HCEC 1CT (cell line): ENCODE results near the gene PPP6R2.

ENCODE experiments used
- DNase-seq: peaks from one replicate; pipeline ENCODE4 v3.0.0-alpha.2; 2017

The PPP6R2 gene

DNA sequence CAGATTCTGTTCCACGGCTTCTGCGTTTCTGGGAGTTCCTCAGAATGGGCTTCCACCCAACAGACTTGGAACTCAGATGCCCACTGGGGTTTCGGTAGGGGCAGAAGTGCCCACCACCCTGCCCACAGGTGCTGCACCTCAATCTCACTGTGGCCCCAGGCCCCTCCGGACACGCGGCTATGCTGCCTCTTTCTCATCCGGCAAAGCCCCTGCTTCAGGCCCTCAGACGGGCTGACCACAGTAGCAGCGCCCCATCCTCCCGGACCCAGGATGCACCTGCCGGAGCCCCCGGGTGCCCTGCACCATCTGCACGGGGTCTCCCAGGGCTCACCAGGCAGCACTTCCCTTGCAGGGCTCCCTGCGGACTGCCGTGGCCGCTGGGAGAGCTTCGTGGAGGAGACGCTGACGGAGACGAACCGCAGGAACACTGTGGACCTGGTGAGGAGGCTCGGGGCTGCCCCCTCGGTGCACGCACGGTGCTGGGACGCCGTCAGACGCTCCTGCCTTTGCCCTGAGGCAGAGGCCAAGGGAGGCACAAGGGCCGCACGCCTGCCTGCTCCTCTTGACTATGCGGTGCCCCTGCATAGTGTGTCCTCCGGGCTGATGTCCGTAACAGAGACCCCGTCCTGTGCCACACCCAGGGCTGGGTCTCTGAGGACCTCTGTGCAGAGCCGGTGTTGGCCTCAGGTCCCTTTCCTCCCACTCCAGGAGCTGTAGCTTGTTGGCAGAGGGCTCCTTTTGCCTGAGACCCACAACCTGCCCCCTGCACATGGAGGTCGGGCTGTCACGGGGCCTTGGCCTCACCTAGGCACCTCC lies 93.1 kb downstream of the PPP6R2 start:
- no peak for DNase-seq

DNA sequence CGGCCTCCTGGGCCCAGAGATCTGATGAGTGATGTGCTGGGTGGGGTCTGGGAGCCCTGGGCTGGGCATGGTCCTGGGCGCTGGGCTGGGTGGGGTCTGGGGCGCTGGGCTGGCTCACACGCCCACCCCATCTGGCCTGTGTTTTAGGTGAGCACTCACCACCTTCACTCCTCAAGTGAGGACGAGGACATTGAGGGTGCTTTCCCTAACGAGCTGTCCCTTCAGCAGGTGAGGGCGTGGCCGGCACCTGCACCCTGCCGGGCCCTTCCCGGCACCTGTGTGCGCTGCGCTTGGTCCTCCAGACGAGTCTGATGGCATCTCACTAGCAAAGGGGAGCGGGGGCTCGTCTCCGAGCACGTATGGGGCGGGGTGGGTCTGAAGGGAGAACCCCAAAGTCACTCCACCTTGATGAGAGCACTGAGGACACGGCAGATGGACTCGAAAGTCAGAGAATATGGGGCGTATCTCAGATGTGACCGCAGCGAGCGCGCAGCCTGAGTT lies 93.8 kb downstream of the PPP6R2 start:
- no peak for DNase-seq

DNA sequence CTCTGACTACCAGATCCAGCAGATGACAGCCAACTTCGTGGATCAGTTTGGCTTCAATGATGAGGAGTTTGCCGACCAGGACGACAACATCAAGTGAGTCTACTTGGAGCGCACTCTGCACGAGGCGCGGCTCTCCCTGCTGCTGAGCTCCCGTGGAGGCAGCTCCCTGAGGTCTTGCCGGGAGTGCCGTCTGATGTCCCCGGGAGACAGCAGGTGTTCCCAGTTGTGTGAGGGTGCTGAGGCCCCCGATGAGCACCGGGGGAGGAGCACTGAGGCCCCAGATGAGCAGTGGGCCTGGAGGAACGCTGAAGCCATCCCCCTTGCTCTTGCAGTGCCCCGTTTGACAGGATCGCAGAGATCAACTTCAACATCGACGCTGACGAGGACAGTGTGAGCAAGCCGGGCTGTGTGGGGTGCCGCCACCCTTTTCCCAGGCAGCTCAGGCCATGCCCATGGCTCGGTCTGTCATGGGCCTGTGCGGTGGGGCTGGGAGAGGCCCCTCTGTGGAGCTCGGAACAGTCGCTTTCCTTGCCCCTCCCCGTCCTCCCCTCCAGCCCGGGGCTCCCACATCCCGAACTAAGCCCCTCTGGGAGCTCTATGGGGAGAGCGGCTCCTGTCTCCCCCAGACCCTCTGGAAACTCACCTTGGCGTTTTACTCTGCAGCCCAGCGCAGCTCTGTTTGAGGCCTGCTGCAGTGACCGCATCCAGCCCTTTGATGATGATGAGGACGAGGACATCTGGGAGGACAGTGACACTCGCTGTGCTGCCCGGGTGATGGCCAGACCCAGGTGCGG lies 94.6 kb downstream of the PPP6R2 start:
- no peak for DNase-seq

DNA sequence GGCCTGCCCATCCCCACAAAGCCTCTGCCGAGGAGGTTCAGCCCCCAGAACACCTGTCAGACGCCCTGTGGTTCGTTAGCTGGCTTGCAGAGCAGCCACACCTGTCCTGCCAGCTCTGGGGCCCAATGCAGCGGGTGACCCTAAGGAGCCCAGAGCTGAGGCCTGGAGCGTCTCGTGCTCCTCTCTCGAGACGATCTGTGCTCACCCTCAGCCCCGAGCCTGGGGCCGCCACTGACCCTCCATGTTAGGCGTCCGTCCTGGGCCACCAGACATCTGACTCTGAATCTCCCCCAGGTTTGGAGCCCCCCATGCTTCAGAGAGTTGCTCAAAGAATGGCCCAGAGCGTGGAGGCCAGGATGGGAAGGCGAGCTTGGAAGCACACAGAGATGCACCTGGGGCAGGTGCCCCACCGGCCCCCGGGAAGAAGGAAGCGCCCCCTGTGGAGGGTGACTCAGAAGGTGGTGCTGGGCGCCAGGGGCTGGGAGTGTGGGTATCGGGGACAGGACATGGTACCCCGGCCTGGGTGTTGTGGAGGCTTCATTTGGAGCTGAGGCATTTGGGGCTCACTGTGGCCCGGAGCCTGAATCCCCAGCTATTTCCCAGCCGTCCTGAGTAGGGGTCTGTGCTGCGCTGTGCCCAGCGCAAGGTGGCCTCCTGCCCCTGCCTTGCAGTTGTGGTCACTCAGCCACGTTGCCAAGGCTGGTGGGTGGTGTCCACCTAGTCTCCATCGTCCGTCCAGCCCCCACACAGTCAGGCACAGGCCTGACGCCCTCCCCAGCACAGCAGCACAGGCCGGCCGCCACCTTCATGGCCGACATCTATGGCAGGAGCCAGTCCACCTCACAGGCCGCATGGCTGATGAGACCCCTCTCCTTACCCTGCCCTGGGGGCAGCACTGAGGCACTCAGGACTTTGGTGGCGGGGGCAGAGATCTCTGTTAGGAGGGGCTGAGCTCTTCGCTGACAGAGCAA lies 95.5 kb downstream of the PPP6R2 start:
- no peak for DNase-seq

DNA sequence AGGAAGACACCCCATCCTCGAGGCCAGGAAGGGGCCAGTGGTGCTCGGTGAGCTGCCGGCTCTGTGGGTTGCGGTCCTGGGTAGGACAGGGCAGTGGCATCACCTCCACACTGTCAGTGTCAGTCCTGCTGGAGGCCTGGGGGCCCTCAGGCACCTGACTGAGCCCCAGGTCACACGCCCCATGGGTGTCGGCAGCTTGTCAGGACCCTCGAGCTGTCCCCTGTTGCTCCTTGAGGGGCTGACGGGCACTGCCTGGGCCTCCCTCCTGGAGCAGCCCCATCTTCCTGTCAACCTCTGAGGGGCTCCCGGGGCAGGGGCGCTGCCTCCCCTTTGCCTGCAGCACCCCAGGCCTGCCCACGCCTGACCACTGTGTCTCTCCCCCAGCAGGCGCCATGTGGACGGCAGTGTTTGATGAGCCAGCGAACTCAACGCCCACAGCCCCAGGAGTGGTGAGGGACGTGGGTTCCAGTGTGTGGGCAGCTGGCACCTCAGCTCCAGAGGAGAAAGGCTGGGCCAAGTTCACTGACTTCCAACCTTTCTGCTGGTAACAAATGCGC lies 96.3 kb downstream of the PPP6R2 start:
- DNase-seq = no peak

DNA sequence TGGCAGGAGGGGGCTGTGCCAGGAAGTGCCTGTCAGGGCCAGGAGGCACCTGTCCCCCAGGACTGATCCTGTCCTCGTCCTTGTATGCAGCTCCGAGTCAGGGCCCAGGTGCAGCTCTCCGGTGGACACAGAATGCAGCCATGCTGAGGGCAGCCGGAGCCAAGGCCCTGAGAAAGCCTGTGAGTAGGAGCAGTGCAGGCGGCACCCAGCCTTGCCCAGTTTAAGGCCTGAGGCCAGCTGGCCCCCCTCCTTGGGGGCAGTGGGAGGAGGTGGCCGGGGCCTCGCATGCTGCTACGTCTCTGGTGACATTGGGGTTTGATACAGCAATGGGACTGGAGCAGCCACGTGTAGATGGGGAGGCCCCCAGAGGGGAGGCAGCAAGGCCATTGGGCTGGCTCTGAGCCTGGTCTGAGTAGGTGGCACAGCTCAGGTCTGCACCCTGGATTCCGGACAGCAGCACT lies 96.8 kb downstream of the PPP6R2 start:
- DNase-seq = no peak

DNA sequence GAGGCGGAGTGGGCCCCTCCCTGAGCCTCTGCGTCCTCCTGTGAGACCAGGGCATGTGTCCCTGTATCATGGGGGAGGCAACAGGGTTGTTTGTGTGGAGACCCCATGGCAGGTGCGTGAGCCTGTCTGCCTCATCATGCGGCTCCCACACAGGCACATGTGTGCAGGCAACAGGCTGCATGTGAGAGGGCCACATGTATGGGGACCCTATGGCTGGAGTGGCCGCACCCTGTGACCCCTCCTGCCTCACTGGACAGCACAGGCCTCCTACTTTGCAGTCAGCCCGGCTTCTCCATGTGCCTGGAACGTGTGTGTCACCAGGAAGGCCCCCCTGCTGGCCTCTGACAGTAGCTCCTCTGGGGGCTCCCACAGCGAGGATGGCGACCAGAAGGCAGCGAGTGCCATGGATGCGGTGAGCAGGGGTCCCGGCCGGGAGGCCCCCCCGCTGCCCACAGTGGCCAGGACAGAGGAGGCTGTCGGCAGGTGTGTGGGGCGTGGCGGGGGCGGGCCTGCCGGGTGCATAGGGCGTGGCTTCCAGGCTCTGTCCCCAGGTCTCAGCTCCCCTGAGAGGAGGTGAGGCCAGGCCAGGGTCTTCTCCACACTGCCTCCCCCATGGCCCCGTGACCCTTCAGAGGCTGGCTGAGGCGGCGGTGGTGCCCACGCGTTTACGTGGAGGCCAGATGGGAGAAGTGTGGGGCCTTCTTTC lies 97.6 kb downstream of the PPP6R2 start:
- no peak for DNase-seq

DNA sequence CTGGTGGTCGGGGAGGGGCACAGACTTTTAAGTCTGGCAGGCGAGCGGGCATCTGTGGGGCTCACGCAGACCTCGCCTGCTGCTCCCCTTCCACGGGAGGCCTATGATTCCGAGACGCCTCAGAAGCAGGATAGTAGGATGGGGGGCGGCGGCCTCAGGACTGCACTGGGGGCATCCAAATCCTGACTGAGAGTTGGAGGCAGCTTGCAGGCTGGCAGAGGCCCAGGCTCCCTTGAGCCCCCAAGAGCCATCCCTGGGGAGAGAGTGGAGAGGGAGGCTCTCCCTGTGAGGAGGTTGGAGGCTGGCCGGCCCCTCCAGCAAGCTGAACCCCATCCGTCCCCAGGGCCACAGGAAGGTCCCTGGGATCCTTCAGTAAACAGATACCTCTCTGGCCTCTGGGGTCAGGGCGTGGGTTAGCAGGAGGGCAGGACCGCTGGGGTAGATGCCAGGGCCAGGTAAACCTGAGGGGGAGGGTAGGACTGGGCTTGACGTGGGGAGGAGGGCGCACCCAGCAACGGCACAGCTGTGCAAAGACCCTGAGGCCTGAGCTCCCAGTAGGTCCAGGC lies 98.4 kb downstream of the PPP6R2 start:
- DNase-seq = no peak

DNA sequence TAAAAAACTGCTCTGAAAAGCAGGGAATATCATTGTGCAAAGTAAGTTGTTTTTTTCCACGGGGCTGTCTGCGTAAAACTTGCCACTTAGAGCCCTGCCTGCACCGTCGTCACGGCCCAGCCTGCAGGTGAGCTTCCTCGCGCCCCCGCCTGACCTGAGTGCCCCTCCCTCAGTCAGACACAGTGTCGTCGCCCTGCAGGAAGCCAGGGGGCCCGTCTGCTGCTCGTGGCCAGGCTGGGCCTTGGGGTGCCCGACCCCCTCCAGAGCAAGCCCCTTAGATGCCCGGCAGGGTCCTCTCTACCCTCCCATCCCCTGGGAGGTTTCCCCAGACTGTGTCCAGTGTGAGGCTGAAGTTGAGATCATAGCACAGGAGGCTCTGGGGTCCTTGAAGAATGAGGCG lies 100.1 kb downstream of the PPP6R2 start:
- DNase-seq = no peak

DNA sequence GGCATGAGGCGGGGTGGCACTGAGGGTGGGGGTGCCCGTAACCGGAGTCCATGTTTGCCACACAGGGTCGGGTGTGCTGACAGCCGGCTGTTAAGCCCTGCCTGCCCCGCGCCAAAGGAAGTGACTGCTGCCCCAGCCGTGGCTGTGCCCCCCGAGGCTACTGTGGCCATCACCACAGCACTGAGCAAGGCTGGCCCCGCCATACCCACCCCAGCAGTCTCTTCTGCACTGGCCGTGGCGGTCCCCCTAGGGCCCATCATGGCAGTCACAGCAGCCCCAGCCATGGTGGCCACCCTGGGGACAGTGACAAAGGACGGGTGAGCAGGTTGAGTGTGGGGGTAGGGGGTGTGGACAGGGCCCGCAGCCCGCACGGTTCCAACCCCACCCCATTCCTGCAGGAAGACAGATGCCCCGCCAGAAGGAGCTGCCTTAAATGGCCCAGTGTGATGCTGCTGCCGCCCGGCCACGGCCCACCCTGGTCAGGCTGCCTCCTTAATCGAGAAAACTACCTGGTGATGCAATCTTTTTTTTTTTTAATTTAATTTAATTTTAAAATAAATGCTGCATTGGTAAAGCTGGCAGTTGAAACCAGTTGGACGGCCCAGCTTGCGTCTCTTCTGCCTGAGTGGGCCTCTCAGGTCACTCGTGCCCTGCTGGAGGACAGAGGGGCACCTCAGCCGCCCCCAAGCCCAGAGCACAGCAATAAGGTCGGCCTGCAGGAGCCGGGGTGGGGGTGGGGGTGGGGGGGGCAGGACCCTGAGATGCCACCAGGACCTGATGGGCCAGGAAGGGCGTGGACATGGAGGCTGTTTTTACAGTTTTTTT lies 100.9 kb downstream of the PPP6R2 start:
- no peak for DNase-seq

DNA sequence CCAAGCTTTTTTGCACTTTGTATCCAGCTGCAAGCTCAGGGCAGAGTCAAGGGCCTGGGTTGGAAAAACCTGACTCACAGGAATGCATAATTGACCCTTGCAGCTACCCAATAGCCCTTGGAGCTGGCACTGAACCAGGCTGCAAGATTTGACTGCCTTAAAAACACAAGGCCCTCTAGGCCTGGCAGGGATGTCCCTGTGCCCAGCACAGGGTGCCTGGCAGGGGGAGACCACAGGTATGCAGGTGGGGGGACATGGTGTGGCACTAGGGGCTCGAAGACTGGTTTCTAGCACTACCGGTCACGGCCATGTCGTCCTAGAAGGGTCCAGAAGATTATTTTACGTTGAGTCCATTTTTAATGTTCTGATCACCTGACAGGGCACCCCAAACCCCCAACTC lies 101.5 kb downstream of the PPP6R2 start:
- DNase-seq = peak; percentile 77

DNA sequence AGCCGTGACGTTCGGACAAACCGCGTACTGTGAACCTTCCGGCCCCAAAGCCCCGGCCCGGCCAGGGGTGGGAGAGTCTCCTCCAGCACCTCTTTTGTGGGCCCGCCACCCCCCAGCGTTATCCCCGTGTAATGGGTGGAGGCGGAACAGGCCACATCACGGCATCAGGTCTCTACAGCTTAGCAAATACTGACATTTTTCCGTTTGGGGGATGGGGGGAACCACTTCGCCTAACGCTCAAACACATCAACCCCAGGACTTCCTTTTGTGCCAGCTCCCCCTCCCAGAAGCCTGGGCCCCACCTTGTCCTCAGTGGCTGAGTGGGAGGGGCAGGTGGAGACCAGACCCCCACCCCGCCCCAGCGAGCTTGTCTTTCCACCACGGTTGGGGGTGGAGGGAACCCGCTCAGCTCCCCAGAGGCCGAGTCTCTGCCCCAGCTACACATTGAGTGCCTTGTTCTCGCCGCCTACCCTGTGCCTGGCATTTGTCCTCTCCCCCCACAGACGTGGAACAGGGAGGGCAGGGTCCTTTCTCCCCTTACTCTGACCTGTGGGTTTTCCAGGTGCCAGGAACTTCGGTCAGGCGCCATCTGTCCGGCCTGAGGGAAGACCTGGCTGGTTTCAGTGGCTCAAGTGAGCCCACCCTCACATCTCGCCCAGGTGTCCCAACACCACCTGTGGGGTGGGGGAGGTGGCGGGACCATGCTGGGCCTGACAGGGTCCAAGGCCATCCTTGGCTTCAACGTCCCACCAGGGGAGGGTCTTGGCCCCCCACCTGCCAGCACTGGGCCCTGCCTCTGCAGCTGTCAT lies 102.1 kb downstream of the PPP6R2 start:
- no peak for DNase-seq

DNA sequence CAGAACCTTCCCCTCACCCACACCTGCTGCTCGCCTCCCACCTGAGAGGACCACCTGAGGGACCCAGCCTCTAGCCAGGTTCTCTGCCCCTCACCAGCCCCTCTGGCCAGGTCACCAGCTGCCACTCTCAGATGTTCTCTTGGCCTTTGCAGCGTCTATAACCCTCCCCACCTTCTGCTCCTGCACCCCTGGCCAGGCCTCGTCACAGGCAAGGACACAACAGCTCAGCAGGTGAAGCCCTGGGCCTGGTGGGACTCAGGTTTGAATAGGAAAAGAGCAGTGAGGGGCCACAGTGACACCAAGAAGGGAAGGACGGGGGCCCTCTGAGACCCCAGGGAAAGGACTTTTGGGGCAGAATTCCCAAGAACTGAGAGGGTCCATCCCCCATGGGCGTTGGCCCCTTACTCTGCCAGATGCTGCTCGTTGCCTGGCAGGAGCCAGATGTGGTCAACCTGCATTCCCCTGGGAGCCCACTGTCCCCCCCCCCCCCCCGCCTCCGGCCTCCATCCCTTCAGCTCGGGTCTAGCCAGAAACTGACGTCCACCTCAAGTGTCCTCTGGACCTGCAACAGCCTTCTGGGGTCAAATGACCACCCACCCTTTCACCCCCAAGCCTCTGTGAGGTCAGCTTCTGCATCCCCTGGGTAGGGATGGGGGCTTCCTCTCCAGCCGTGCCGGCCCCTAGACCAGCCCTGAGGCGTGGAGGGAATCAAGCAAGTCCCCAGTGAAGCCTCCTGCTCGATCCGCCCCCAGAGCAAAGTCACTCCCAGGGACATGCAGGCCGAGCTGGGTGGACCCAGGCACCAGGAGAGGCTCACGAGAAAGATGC lies 103.0 kb downstream of the PPP6R2 start:
- DNase-seq = no peak

DNA sequence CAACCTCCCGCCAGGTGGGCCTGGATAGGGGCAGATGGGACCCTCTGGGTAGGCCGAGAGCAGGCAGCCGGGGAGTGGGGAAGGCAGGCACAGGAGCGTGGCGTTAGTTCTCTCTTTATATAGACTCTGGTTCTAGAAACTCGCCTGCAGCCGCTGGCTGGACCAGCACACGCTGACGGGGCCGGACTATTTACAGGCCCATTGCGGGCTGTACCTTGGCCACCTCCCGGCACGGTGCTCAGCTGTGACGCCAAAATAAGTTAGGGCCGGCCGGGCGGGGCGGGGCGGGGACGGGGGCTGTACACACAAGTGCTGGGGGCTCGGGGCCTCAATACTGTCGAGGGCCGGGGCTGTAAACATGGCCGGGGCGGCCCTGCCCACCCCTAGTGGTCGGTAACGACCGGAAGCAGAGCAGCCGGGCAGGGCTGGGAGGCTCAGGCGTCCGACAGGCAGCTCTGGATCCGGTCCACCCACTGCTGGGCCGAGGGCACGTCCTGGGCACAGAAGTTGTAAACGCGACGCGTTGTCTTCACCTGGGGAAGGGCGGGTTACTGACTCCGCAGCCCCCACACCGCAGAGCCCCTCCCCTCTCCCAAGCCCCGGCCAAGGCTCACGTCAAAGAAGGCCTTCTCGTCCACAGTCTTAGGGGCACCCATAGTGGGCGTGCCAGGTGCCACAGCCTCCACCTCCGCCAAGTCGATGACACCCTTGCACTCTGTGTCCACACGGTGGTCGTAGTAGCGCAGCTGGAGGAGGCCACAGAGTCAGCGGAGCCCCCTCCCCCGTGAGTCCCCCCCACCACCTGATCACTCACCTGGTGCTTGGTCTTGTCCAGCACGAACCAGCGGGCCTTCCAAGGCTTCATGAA lies 103.8 kb downstream of the PPP6R2 start:
- no peak for DNase-seq

DNA sequence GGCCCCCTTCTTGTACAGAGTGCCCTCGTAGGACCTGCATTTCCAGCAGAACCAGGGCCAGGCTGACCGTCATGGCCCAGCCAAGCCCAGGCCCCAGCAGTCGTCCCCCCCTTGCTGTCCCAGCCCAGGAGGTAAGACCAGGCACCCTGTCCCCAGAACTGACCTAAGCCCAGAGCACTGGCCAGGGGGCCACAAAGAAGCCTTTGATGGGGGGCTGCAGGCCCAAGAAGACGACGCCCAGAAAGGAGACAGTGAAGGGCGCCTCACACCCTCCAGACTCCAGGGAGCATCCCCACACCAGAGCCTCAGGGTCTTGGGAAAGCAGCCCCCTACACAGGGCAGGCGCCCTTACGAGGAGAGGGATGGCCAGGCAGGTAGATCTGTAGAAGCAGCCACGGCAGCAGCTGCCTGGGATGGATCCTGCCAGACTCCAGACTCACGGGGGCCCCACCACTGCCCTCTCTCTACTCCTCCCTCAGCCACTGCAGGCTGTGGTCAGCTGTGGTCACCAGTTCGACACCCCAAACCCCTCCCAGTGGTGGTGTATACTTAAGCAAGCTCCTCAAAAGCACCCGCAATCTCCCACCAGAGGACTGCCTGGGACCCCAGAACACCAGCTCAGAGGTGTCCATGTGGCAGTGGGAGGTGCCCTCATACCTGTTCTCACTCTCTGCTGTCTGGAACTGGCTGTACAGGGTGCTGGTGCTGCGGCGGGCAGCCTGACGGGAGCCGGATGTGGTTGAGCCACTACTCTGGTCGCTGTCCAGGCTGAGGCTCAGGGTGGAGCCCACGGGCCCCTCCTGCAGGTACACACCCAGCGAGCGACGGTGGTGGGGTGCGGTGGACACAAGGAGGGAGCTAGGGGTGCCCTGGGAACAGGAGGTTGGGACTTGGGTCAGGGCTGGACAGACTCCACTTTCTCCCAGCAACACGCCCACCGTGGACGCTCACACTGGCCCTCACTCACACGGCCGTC lies 104.7 kb downstream of the PPP6R2 start:
- DNase-seq = no peak

DNA sequence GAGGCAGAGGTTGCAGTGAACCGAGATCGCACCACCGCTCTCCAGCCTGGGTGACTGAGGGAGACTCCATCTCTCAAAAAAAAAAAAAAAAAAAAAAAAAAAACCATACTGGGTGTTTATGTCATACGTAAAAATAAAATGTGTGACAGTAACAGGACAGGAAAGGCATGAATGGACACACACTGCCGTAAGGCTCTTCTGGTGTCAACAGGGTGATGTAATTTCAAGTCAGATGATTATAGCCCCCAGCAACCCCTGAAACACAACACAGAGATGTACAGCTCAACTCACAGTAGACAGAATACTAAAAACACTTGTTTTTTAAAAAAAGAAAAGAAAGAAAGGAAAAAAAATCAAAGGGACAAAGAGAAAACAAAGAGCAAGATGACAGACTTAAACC lies 109.5 kb downstream of the PPP6R2 start:
- DNase-seq = no peak
